Measurements from ENCODE around the gene NR6A1.

- TF ChIP-seq TCF4 (CRISPR knock-in tag; IDR thresholded peaks at IDR 0.05; ENCODE audit: borderline replicate concordance) = no peak
- no peak for TF ChIP-seq TOX (CRISPR knock-in tag; IDR thresholded peaks at IDR 0.05; ENCODE audit: borderline replicate concordance)
- no peak for TF ChIP-seq POU6F1 (CRISPR knock-in tag; IDR thresholded peaks at IDR 0.05; ENCODE audit: borderline replicate concordance, low read depth)
- no peak for TF ChIP-seq OSR1 (CRISPR knock-in tag; IDR thresholded peaks at IDR 0.05)
- TF ChIP-seq GLIS3 (CRISPR knock-in tag; IDR thresholded peaks at IDR 0.05) = no peak
- no peak for TF ChIP-seq ZC3H10 (CRISPR knock-in tag; IDR thresholded peaks at IDR 0.05)
Observed at GRCh38 chr9:124532897-124533296, 238.2 kb downstream of the NR6A1 start.

All from SK-N-SH treated with all-trans-retinoic acid at 6 μM for 48 hours (cell line).